ENCODE measurements around the gene SEMA4G.
A peak's percentile ranks its signal among the peaks of the same experiment; 100 is the strongest.

The SEMA4G gene

DNA sequence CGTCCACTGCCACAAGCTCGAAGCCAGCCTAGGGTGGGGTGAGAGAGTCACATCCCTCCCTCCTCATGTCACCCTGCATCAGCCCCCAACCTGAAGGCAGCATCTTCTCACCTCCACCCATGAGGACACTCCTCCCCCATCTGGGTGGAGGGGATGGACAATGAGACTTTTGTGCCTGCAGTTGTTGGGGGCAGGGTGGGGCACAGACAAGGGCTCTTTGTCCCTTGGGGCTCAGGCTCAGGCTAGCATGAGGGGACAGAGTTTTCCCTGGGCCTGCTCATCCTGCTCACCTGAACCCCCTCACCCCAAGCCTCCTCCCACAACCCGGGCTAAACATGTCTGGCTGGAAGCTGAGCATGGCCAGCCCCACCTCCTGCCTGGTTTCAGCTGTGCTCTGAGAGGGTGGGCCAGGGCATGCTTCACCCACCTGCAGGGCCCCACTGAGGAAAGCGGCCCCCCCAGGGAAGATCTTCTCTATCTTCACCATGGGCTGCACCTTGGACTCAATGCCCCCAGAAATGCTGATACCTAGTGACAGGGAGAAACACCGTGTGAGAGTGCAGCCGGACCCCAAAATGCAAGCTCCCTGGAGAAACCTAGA is 39.6 kb downstream of the SEMA4G start:
- TF ChIP-seq, protein P1, sequence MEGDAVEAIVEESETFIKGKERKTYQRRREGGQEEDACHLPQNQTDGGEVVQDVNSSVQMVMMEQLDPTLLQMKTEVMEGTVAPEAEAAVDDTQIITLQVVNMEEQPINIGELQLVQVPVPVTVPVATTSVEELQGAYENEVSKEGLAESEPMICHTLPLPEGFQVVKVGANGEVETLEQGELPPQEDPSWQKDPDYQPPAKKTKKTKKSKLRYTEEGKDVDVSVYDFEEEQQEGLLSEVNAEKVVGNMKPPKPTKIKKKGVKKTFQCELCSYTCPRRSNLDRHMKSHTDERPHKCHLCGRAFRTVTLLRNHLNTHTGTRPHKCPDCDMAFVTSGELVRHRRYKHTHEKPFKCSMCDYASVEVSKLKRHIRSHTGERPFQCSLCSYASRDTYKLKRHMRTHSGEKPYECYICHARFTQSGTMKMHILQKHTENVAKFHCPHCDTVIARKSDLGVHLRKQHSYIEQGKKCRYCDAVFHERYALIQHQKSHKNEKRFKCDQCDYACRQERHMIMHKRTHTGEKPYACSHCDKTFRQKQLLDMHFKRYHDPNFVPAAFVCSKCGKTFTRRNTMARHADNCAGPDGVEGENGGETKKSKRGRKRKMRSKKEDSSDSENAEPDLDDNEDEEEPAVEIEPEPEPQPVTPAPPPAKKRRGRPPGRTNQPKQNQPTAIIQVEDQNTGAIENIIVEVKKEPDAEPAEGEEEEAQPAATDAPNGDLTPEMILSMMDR (IDR thresholded peaks at IDR 0.05; ENCODE audit: poor library complexity, severe bottlenecking): no peak
- H3K36me3 ChIP-seq (ENCODE audit: low read depth): peaks cover 25% of the 10 kb centered on the region
- no peaks in the 10 kb centered on the region for H3K9me3 ChIP-seq (ENCODE audit: severe bottlenecking)
- H3K4me1 ChIP-seq (ENCODE audit: insufficient read depth, poor library complexity, severe bottlenecking): peaks cover 4% of the 10 kb centered on the region
- DNase-seq (ENCODE audit: low spot score) (no peak), ATAC-seq (ENCODE audit: low read depth) (no peak)
- no peaks in the 10 kb centered on the region for H3K27me3 ChIP-seq (ENCODE audit: insufficient read depth, poor library complexity, severe bottlenecking)
- no peak overlapping the region for H3K4me3 ChIP-seq (ENCODE audit: severe bottlenecking)
- H3K27ac ChIP-seq (ENCODE audit: poor library complexity, severe bottlenecking): no peak overlapping the region

DNA sequence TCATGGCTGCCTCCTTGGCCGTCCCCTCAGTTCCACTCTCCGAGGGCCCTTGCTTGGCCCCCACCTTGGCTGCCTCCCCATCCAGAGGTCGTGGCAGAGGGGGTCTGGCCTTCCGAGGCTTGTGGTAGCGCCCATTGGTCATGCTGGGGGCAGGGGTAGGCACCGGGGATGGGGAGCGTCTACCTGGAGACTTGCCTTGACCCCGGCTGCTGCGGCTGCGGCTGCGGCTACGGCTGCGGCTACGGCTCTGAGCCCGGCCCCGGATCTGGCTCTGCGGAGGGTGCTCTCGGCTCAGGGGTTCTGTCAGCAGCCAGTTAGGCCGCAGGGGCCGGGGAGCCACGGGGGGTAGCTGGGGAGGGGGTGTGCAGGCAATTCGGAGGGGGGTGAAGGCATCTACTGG is 41.0 kb downstream of the SEMA4G start:
- H3K9me3 ChIP-seq (ENCODE audit: severe bottlenecking): no peaks in the 10 kb centered on the region
- no peak for ATAC-seq (ENCODE audit: low read depth)
- peaks cover 4% of the 10 kb centered on the region for H3K4me1 ChIP-seq (ENCODE audit: insufficient read depth, poor library complexity, severe bottlenecking)
- TF ChIP-seq, protein P1 (IDR thresholded peaks at IDR 0.05; ENCODE audit: poor library complexity, severe bottlenecking): no peak
- no peak overlapping the region for H3K27ac ChIP-seq (ENCODE audit: poor library complexity, severe bottlenecking)
- no peak for DNase-seq (ENCODE audit: low spot score)
- H3K27me3 ChIP-seq (ENCODE audit: insufficient read depth, poor library complexity, severe bottlenecking): no peaks in the 10 kb centered on the region
- peaks cover 12% of the 10 kb centered on the region for H3K36me3 ChIP-seq (ENCODE audit: low read depth)
- no peak overlapping the region for H3K4me3 ChIP-seq (ENCODE audit: severe bottlenecking)

DNA sequence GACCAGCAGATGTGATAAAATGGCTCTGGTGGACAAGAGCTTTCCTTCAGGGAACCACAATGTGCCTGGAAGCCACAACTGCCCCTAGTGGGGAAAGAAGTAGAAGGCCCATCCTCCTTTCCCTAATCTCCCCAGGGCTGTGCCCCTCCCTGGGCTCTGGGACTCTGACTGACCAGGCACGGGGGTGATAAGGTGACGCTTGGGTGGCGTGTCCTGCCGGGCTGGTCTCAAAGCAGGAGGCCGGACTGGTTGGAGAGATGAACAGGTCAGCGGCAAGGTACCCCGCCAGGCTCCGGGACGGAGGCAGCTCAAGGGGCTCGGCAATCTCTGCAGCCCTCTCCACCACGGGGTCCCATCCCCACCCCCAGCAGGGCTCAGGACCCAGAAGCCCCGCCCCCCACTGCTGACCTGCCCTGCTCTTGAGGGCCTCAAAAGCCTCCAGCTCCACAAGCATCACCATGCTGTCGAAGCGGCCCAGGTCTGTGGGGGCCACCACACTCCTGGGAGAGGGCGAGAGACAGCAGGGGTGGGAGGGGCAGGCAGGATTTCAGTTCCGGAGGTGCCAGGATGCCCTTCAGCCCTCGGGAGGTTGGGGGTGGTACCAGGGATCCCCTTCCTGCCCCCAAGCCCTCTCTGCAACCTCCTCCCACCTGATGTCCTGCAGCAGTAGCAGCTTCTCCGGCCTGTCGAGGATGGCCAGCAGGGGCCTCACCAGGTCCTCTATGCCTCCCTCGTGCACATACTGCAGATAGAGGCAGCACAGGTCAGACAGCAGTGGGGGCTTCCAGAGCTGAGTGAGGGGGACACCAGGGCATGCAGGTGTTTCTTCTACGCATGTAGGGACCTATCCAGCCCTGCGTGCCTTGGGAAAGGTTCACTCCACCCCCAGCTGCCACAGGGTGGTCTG is 42.5 kb downstream of the SEMA4G start:
- no peak for DNase-seq (ENCODE audit: low spot score)
- Histone ChIP-seq H3K4me3 (ENCODE audit: severe bottlenecking) (no peak overlapping the region), H3K27me3 (ENCODE audit: insufficient read depth, poor library complexity, severe bottlenecking) (no peaks in the 10 kb centered on the region)

DNA sequence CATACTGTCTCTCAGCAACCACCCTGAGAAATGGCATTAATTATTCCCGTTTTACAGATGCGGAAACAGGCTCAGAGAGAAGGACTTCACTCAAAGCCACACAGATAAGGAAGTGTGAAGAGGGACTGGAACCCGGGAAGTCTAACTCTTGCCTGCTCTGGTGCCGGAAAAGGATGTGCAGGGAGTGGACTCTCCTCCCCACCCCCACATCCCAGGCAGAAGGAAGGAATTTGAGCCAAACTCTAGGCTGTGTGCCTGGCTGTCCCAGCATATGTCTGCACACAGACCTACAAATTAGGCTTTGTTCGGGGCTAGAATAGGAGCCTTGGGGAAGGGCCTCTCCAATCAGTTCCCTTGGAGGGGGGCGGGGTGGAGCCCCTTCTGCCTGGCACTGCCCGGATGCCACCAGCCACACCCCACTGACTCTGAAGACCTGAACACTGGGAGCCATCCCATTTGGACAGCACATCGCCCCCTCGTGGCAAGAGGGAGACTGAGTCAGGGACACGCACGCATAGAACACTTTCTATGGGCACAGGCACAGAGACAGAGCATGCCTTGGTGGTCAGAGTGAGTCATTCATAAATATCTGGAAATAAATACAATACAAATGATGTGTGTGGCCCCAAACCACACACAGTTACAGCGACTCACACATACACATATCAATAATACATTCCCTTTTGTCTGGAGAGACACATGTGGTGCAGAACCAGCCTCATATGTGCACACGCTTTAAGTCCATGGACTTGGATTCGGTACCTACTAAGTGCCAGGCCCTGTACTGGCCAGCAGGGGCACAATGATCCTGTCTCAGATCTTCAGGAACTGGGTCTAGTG is 43.4 kb downstream of the SEMA4G start:
- H3K27ac ChIP-seq (ENCODE audit: poor library complexity, severe bottlenecking): no peak overlapping the region
- TF ChIP-seq, protein P1 (IDR thresholded peaks at IDR 0.05; ENCODE audit: poor library complexity, severe bottlenecking): peak; percentile 96
- no peaks in the 10 kb centered on the region for H3K9me3 ChIP-seq (ENCODE audit: severe bottlenecking)
- H3K27me3 ChIP-seq (ENCODE audit: insufficient read depth, poor library complexity, severe bottlenecking): no peaks in the 10 kb centered on the region
- peaks cover 4% of the 10 kb centered on the region for H3K4me1 ChIP-seq (ENCODE audit: insufficient read depth, poor library complexity, severe bottlenecking)
- no peaks in the 10 kb centered on the region for H3K36me3 ChIP-seq (ENCODE audit: low read depth)
- no peak overlapping the region for H3K4me3 ChIP-seq (ENCODE audit: severe bottlenecking)
- DNase-seq (ENCODE audit: low spot score): no peak
- ATAC-seq (ENCODE audit: low read depth): peak; percentile 80

More for the DNA sequence above, 42.5 kb downstream of the SEMA4G start:
- Histone ChIP-seq H3K9me3 (ENCODE audit: severe bottlenecking) (no peaks in the 10 kb centered on the region), H3K27ac (ENCODE audit: poor library complexity, severe bottlenecking) (no peak overlapping the region), H3K4me1 (ENCODE audit: insufficient read depth, poor library complexity, severe bottlenecking) (peaks cover 4% of the 10 kb centered on the region), H3K36me3 (ENCODE audit: low read depth) (peaks cover under 1% of the 10 kb centered on the region; the same call in 1 of the 2 replicates)
- TF ChIP-seq, protein P1 (IDR thresholded peaks at IDR 0.05; ENCODE audit: poor library complexity, severe bottlenecking): no peak
- ATAC-seq (ENCODE audit: low read depth): no peak; the same call in 2 of the 3 replicates

All from RWPE2 (cell line).